Pancreas (tissue), 10 donors: Measurements from ENCODE around the gene ADM2. TPM values are rescaled to one million over a fixed set of nuclear protein-coding genes. Genes with fewer than 3 reads are reported as not detected.

Experiments
- ATAC-seq, 4 donors: fragments of 200-7000 bp; cut with Tn5 transposase; one replicate each; pipeline versions ENCODE4 v1.8.0 to v1.9.1; 2020; ENCODE audit warnings: mild to moderate bottlenecking in 4 of 4, moderate library complexity in 4 of 4
- DNase-seq, 6 donors: peaks; one replicate each; pipeline ENCODE4 v3.0.0-alpha.2; 2020
- FAIRE-seq: peaks from 2 replicates; lab custom pipeline; 2012; peaks lifted over from hg19 to GRCh38; lab: Jason Lieb, UNC
- H3K27ac ChIP-seq, 4 donors: fragments of 200-600 bp; sonication (generic); 1 replicate in 3 of 4; 2 replicates in 1 of 4; pipeline versions ENCODE4 v1.5.0 to v1.8.0; 2020
- H3K27me3 ChIP-seq, 4 donors: fragments of 200-600 bp; one replicate each; pipeline ENCODE4 v1.8.0; 2021
- H3K36me3 ChIP-seq, 3 donors: fragments of 200-600 bp; sonication (generic) in 1 of 3; one replicate each; pipeline versions ENCODE4 v1.5.0 to v1.8.0; 2020 to 2021
- H3K4me1 ChIP-seq, 3 donors: fragments of 200-600 bp; one replicate each; pipeline ENCODE4 v1.8.0; 2021
- H3K4me3 ChIP-seq, 4 donors: fragments of 200-600 bp; sonication (generic) in 2 of 4; one replicate each; pipeline versions ENCODE4 v1.5.0 to v1.8.0; 2020 to 2021
- H3K9me3 ChIP-seq, 4 donors: fragments of 200-600 bp; one replicate each; pipeline ENCODE4 v1.8.0; 2021
- CTCF ChIP-seq, 4 donors: fragments of 200-600 bp; sonication (generic) in 3 of 4; IDR thresholded peaks; one replicate each; pipeline versions ENCODE4 v1.5.0 to v1.8.0; 2021; ENCODE audit warnings: antibody characterized with exemption in 4 of 4
- WGBS, 2 donors: extraction: QIAGEN DNeasy Blood & Tissue Kit; methylation state at CpG; one replicate each; pipeline ENCODE4 v1.1.7; 2013; 5-methylcytosine and 5-hydroxymethylcytosine counted together
- intact Hi-C, 3 donors: fragments of 100-400 bp; cut with DNase I; formaldehyde crosslinking; loops; one replicate each; pipeline versions ENCODE4 v1.11.1 to v1.14.2; 2022
- polyA plus RNA-seq, 2 donors: library from polyadenylated mRNA; stranded (reverse); fragments of 200-250 nt; gene quantifications; one replicate each; pipeline ENCODE4 v1.2.3, GENCODE V29; 2013
- total RNA-seq, 6 donors: library from RNA; stranded (reverse); fragmentation: NEBNext Ultra II Directional in 4 of 6; extraction: Animal tissue kit (Norgen Biotek cat#: 25700) in 4 of 6; gene quantifications; one replicate each; pipeline versions ENCODE4 v1.2.1 to v1.2.4, GENCODE V29; 2021 to 2023
- donor health status: healthy with polysubstance abuse.
- donor health status: DM: no; HTN: no; CAD: no; lungs with moderate emphysema.
- donor health status: DM: no; HTN: no; CAD: no.
- donor health status: control.
- donor health status: control.
- donor health status: Bipolar disorder and iron deficiency.
- donor health status: DM: yes; HTN: yes; CAD: no.
- donor health status: DM: no; HTN: no; CAD: no.
- donor health status: DM: no; HTN: no; CAD: no.
- donor health status: DM: yes; HTN: yes; CAD: no.

Gene ADM2
- total and polyA plus RNA-seq, 8 donors = 2.1 to 44.3 (median 5.8) TPM

GRCh38 chr22:50507421-50507990 lies 26.2 kb downstream of the ADM2 start, which contains the start of gene LMF2:
TSS of gene LMF2 (minus strand) at chr22:50507702. CDS start at chr22:50507675, 27 bp downstream.
- peak; percentile 67 to 84 (median 74) for ATAC-seq
- intact Hi-C loops = loop anchor here in 2 of 3 donors (5.0 to 10.0 kb wide), 2 partner anchors 260 to 263 kb away; partner anchors contain the start of gene TUBGCP6 (in 2 of the 2)
- TF ChIP-seq CTCF (IDR thresholded peaks at IDR 0.05) = no peak
- no peaks in the 10 kb centered on the region for H3K9me3 ChIP-seq
- H3K36me3 ChIP-seq = peaks cover 0 to 14% (median 0%) of the 10 kb centered on the region in 3 donors
- DNase-seq = peak; percentile 86 to 98 (median 96)
- peak within 1 kb of the TSS; percentile 75 to 94 (median 85) for H3K27ac ChIP-seq
- WGBS, 2 donors = 0 to 1% methylated on average over 22 to 58 of the region's 62 CpGs
- H3K4me1 ChIP-seq = peaks cover 0 to 13% (median 0%) of the 10 kb centered on the region in 3 donors
- FAIRE-seq = no peak
- H3K4me3 ChIP-seq = peak within 1 kb of the TSS; percentile 68 to 90 (median 83)
- no peaks in the 10 kb centered on the region for H3K27me3 ChIP-seq

- FAIRE-seq = no peak
- peak; percentile 46 to 80 (median 68) for ATAC-seq
- no peaks in the 10 kb centered on the region for H3K27me3 ChIP-seq
- peak; percentile 95 to 99 (median 98) for DNase-seq
- peaks cover 0 to 6% (median 0%) of the 10 kb centered on the region in 3 donors for H3K36me3 ChIP-seq
- no peaks in the 10 kb centered on the region for H3K9me3 ChIP-seq
- peak within 1 kb of the TSS; percentile 68 to 90 (median 83) for H3K4me3 ChIP-seq
- no peak for TF ChIP-seq CTCF (IDR thresholded peaks at IDR 0.05)
- H3K4me1 ChIP-seq = peaks cover 0 to 13% (median 0%) of the 10 kb centered on the region in 3 donors
- intact Hi-C loops = loop anchor here in 2 of 3 donors (5.0 to 10.0 kb wide), 2 partner anchors 261 to 263 kb away; partner anchors contain the start of gene TUBGCP6 (in 2 of the 2)
- peak within 1 kb of the TSS; percentile 75 to 94 (median 85) for H3K27ac ChIP-seq
- WGBS, 2 donors = 1% methylated on average over 67 to 76 of the region's 76 CpGs
These were observed 26.9 kb downstream of the ADM2 start, which contains the start of gene NCAPH2 for GRCh38 chr22:50507991-50508884. TSS of gene NCAPH2 (plus strand) at chr22:50508224. CDS start at chr22:50508338, 114 bp downstream.

GRCh38 chr22:50508897-50509296 lies 27.6 kb downstream of the ADM2 start:
- Histone ChIP-seq H3K4me3 (peak overlapping the region in 3 of 4 donors; percentile 57 to 84 (median 63)), H3K36me3 (peaks cover 0 to 4% (median 0%) of the 10 kb centered on the region in 3 donors), H3K4me1 (peaks cover 0 to 13% (median 0%) of the 10 kb centered on the region in 3 donors), H3K27me3 (no peaks in the 10 kb centered on the region), H3K27ac (peak overlapping the region in 2 of 4 donors; percentile 68 to 85), H3K9me3 (no peaks in the 10 kb centered on the region)
- intact Hi-C loops = loop anchor here in 2 of 3 donors (5.0 to 10.0 kb wide), 2 partner anchors 262 to 264 kb away; partner anchors contain the start of gene TUBGCP6 (in 2 of the 2)
- FAIRE-seq (no peak), DNase-seq (peak in 1 of 6 donors; percentile 2), ATAC-seq (no peak)
- no peak for TF ChIP-seq CTCF (IDR thresholded peaks at IDR 0.05)
- 10 to 11% methylated on average over 3 of the region's 3 CpGs for WGBS, 2 donors

GRCh38 chr22:50513175-50513574 lies 31.8 kb downstream of the ADM2 start:
- Histone ChIP-seq H3K4me1 (peaks cover 0 to 8% (median 0%) of the 10 kb centered on the region in 3 donors), H3K9me3 (no peaks in the 10 kb centered on the region), H3K27ac (no peak overlapping the region), H3K4me3 (no peak overlapping the region), H3K27me3 (no peaks in the 10 kb centered on the region), H3K36me3 (peaks cover 0 to 12% (median 0%) of the 10 kb centered on the region in 3 donors)
- FAIRE-seq = no peak
- intact Hi-C loops = no loop called here
- DNase-seq = no peak
- TF ChIP-seq CTCF (IDR thresholded peaks at IDR 0.05) = no peak
- WGBS, 2 donors = 92 to 93% methylated on average over 15 of the region's 15 CpGs
- no peak for ATAC-seq
